Colon (tissue), 2 donors: Measurements from ENCODE around the gene NOLC1.
"Not testable (repeated sequence)": the region's sequence is repeated elsewhere in the genome, so short reads cannot be mapped to it uniquely, and the experiment has no call there.

Experiments
- FAIRE-seq: peaks from 2 replicates; lab custom pipeline; 2012; peaks lifted over from hg19 to GRCh38; lab: Jason Lieb, UNC
- donor health status: control.
- donor health status: control.

Gene NOLC1

DNA sequence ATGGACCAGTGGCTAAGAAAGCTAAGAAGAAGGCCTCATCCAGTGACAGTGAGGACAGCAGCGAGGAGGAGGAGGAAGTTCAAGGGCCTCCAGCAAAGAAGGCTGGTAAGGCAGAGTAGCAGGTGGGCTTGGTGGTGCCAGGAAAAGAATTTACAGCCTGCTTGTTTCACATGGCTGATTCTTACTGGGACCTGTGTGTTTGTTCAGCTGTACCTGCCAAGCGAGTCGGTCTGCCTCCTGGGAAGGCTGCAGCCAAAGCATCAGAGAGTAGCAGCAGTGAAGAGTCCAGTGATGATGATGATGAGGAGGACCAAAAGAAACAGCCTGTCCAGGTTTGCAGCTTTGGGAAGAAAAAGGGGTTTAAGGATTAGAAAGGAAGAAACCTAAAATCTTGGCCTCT is 5.0 kb downstream of the NOLC1 start:
- no peak for FAIRE-seq

DNA sequence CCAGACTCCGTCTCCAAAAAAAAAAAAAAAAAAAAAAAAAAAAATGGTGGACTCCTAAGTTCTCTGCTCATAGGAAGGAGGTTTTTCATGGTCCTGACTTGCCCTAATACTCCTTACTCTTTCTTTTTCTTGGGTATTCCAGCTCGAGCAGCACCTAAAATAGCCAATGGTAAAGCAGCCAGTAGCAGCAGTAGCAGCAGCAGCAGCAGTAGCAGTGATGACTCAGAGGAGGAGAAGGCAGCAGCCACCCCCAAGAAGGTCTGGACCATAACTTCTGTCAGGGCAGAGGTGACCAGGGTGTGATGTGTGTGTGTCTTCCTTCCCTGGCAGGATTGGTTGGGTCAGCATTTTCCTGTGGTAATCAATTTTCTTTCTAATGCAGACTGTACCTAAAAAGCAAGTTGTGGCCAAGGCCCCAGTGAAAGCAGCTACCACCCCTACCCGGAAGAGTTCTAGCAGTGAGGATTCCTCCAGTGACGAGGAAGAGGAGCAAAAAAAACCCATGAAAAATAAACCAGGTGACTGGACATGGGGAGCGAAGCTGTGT is 6.9 kb downstream of the NOLC1 start:
- FAIRE-seq = no peak

DNA sequence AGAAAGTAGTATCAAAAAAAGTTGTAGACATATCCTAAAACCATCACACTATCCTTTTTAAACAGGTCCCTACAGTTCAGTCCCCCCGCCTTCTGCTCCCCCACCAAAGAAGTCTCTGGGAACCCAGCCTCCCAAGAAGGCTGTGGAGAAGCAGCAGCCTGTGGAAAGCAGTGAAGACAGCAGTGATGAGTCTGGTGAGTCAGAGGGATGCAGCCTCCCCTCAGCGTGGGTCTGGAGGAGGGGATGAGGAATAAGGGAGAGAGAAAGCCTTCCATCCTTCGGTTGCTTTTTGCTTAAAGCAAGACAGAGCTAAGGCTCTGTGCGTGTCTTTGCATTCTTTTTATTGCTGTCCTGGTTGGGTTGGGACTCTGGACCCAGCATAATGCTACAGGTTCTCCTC is 7.6 kb downstream of the NOLC1 start:
- no peak for FAIRE-seq

DNA sequence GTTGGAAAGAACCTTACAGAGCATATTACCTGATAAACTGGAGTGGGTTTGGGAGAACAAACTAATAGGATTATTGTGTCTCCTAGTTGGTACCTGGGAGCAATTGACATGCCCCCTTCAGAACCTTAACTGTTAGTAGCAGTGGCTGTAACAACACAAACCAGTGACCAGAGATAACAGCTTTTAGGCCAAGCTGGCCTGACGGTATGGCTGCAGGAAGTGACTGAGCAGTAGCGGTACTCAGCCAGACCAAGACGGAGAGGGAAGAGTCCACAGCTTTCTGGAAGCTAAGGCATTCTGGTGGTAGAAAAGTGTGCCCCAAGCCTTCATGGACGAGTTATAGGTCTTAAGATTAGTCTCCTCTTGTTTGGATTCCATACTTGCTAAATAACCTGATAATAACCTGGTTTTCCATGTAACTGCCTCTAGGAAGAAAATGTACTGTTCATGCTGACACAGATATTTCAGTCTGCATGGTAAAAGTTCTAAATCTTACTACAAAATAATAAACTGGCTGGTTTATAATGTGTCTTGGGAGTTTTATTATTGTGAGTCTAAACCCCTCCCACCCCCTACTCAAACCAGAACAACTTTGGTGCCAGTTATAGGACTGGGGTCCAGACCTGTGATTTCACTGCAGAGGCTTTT is 11.3 kb downstream of the NOLC1 start:
- FAIRE-seq = no peak

DNA sequence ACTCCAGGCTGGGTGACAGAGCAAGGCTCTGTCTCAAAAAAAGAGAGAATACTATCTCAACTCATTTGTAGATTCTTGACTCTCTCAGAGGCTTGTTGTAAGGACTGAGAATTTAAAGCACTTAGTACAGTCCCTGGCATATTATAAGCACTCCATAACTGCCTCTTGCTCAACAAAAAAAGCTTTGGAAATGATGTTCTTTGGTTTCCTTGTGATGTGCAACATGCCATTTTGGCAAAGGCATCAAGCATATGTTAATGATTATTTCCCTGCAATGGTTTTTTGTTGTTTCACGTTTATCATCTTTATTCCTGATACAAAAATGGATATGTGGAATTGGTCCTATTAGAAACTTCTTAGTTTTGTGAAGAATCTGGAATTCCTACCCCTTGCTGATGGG is 15.7 kb downstream of the NOLC1 start:
- FAIRE-seq = no peak

DNA sequence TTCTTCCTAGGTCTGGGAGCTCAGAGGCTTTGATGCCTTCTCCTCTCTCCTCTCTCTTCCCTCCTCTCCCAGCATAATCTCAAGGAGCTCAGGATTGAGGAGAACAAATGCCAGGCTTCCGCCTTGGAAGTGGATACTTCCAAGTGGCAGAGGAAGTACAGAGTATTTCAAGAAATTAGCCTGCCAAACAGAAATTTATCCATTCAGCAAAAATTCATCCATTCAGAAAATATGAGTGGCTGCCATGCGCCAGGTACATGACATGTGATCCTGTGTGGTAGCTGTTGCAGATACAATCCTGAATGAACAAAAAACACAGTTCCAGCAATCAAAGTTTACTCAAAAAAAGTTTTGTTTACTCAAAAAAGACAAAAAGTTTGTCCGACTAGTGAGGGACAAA is 18.4 kb downstream of the NOLC1 start:
- no peak for FAIRE-seq

DNA sequence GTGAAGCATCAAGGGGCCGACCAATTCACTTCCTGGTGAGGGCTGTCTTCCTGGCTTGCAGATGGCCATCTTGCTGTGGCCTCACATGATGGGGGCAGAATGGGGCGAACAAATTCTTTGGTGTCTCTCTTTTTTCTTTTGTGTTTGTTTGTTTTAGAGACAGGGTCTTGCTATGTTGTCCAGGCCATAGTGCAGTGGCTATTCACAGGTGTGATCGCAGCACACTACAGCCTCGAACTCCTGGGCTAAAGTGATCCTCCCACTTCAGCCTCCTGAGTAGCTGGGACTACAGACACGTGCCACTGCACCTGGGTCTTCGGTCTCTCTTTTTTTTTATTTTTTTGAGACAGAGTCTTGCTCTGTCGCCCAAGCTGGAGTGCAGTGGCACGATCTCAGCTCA is 20.1 kb downstream of the NOLC1 start:
- FAIRE-seq = no peak

DNA sequence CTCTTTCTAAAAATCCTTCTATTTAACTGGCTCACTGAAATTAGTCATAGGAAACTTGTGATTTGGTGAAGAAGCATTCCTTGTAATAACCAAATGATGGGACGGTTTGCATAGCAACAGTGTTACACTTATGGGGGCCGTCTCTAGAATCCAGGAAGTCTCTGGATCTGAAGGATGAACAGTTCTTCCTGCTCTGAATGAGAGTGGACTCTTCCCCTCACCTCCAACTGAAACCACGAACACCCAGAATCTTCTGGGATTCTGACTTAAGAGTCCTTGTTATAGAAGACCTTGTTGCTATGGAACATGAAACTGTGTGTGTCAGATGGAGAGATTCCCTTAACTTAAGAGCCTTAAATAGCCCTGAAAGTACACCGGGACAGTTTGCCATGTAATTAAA is 23.2 kb downstream of the NOLC1 start:
- FAIRE-seq = no peak

DNA sequence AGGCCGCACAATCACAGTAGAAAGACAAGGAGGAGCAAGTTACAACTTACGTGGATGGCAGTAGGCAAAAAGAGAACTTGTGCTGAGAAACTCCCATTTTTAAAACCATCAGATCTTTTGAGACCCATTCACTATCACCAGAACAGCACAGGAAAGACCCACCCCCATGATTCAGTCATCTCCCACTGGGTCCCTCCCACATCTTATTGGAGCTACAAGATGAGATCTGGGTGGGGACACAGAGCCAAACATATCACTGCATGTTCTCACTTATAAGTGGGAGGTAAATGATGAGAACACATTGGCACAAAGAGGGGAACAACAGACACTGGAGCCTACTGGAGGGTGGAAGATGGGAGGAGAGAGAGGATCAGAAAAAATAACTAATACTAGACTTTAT is 32.4 kb downstream of the NOLC1 start:
- FAIRE-seq = no peak

DNA sequence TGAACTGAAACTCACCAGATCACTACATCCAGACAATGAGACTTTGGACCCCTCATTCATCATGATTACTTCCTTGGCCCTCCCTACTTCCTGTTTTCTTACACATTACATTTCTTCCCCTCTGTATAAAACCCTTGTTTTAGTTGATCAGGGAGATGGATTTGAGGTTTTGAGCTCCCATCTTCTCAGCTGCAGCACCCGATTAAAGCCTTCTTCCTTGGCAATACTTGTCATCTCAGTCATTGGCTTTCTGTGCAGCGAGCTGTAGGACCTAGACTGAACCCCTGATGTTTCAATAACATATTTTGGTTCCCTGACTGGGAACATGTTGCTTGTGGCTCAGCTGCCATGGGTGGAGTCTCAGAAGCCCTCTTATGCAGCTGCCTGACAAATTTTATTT is 33.1 kb downstream of the NOLC1 start:
- FAIRE-seq = no peak

DNA sequence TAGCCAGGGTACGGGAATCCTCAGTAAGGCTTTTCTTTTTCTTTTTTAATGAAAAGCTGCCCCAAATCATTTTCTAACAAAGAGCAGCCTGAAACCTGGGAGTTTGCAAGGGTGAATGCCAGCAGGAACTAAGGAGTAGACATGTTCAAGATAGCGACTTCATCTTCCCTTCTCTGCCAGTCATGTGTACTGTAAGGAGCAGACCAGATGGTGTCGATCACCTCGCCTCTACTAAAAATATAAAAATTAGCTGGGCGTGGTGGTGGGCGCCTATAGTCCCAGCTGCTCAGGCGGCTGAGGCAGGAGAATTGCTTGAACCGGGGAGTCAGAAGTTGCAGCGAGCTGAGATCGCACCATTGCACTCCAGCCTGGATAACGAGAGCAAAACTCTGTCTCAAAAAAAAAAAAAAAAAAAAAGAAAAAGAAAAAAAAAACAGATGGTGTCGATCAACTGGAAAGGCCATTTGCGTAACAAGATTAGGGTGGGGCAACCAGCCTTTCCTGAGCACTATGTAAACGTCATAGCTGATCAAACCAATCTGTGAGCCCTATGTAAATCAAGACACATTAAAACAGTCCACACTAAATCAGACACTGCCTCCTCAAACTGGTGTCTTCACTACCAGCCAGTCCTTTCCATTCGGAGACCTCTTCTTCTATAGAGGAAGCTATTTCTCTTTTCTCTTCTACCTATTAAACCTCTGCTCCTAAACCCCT is 33.8 kb downstream of the NOLC1 start:
- FAIRE-seq = no peak

DNA sequence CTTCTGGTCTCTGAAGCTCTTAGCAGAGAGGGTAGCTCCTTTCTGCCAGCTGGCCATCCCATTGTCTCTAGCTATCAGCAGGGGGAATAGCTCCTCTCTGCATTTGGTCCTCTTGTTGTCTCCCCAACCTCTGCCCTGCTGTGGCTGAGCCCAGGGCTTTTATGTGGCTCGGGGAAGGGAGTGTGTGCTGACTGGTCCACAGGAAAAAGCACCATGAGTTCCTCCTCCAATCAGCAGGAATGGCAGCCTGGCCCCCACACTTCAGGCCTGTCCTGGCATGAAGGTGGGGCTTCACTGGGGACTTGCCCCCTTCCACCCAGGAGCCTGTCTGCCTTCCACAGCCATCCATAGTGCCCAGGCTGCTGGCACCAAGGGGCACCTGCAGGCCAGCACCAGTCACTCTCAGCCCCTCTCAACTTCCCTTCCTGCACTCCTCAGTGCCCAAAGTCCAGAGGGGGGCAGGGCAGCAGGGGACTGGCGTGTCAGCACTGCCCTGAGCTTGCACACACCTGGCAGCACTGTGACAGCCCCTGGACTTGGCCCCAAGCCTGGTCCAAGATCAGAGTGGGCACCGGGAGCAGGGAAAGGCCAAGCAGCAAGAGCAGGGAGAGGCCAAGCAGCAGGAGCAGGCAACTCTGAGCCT is 36.2 kb downstream of the NOLC1 start:
- FAIRE-seq = no peak

DNA sequence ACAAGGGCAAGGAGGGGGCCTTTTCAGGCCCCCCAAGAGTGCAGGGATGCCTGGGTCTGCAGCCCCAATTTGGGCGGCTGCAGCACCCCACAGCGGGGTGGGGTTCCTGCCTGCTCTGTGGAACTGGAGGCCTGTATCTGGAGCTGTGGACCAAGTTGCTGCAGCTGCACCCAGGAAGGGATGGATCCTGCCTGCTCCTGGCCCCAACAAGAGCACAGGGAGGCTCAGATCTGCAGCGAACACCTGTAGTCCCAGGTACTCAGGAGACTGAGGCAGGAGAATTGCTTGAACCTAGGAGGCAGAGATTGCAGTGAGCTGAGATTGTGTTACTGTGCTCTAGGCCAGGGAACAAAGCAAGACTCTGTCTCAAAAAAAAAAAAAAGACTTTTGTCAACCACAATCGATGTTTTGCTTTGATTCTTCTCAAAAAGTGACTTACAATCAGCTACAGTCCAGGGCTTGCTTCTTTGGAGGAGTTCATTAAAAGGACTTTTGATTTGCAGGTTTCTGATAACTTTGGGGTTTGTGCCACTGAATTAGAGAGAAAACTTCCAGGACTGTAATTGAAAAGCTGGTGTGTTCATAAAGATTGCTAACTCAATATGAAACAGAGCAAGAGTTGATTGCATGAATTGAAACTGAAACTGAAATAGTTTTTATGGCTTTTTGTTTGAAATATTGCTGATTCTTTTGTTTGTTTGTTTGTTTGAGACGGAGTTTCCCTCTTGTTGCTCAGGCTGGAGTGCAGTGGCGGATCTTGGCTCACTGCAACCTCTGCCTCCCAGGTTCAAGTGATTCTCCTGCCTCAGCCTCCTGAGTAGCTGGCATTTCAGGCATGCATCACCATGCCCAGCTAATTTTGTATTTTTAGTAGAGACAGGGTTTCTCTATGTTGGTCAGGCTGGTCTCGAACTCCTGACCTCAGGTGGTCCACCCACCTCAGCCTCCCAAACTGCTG is 37.0 kb downstream of the NOLC1 start:
- FAIRE-seq = not testable (repeated sequence)

DNA sequence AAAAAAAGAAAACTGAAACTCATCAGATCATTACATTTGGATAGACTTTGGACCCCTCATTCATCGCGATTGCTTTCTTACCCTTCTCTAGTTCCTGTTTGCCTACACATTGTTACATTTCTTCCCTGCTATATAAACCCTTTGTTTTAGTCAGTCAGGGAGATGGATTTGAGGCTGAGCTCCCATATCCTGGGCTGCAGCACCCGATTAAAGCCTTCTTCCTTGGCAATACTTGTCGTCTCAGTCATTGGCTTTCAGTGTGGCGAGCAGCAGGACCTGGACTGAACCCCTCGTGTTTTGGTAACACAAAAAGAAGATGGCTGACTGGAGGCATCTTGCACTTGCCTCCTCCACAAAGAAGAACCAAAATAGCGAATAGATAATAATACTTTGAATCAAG is 39.8 kb downstream of the NOLC1 start:
- FAIRE-seq = no peak

DNA sequence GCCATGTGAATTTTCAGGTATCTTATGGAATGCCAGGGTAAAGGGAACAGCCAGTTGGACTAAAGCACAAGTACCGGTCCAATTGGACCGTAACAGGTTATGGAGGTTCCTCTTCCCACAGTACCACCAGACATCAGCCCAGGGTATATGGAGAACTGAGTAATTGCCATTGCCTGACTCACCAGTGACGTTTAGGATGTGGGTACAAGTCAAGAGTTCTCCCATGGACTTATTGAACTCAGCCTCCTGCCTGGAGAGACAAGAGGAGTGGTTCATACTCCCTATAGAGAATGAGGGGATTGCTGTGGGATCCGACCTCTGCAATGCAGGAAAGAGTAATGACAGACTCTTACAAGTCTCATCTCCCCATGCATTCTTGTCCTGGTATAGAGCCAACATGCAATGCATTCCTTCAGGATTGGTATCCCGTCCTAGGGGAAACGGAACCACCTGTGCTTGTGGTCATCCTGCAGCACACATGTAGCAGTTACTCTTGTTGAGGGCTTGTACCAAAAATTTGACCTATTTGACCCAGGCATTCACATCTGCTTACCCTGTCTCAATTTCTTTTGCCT is 43.2 kb downstream of the NOLC1 start:
- FAIRE-seq = no peak

DNA sequence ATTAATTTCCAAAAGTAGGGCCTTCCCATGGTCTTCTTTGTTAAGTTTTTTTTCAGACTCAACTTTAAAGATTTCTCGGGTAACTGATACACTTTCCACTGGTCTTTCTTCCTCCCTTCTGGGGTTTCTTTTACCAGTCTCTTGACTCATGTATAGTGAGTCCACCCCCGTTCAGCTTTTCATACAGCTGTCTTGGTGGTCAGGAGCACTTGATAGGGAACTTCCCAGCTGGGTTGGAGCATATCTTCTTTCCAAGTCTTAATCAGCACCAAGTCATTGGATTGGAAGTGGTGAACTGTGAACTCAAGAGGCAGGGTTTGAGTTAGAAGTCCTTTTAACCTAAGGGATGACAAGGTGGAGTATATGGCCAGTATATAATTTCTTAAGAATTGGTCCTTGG is 44.7 kb downstream of the NOLC1 start:
- FAIRE-seq = no peak

DNA sequence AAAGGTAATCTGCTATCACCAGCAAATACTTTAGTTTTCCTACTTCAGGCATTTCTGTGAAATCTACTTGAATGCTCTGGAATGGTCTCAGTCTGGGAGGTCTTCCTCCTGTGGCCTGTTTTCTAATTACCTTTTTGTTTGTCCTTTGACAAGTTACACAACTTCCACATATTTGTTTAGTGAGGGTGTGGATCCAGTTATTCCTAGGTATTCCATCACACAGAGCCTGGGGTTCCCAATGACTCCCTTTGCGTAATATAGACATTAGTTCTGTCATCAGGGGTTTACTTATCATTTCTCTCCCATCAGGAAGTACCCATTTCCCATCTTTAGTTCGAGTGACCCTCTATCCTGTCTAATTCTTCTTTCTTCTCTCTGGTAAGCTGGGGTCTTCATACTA is 45.8 kb downstream of the NOLC1 start:
- FAIRE-seq = no peak

DNA sequence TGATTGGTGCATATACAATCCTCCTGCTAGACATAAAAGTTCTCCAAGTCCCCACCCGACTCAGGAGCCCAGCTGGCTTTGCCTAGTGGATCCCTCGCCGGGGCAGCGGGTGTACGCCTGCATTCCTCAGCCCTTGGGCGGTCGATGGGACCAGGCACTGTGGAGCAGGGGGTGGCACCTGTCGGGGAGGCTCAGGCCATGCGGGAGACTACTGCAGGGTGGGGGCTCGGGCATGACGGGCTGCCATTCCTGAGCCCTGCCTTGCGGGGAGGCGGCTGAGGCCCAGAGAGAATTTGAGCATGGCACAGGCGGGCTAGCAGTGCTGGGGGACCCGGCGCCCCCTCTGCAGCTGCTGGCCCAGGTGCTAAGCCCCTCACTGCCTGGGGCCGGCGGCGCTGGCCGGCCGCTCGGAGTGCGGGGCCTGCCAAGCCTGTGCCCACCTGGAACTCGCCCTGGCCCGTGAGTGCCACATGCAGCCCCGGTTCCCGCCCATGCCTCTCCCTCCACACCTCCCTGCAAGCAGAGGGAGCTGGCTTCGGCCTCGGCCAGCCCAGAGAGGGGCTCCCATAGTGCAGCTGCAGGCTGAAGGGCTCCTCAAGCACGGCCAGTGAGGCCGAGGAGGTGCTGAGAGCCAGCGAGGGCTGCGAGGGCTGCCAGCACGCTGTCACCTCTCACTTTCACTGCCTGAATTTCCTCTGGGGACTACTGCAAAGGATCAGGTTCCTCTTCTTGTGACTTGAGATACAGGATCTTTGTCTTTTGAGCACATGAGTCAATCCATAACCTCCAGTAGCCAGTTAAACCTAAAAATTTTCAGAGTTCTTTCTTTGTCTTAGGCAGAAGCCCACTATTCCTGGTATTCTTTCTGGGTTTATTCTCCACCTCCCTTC is 48.8 kb downstream of the NOLC1 start:
- no peak for FAIRE-seq

DNA sequence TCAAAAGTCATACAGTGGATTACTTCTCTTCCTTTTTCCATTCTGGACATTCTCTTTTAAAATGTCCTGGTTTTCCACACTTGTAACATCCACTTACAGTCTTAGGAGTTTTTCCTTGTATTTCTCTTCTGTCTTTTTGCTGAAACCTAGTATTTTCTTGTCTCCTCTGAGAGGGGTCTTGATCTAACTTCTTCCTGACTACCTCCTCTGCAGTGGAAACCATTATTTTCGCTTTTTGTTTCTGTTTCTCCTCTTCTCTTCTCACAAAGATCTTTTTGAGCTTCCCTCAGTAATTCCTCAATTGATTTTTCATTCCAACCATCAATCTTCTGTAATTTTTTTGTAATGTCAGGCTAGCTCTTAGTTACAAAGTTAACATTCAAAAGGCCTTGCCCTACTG is 50.2 kb downstream of the NOLC1 start:
- FAIRE-seq = no peak

DNA sequence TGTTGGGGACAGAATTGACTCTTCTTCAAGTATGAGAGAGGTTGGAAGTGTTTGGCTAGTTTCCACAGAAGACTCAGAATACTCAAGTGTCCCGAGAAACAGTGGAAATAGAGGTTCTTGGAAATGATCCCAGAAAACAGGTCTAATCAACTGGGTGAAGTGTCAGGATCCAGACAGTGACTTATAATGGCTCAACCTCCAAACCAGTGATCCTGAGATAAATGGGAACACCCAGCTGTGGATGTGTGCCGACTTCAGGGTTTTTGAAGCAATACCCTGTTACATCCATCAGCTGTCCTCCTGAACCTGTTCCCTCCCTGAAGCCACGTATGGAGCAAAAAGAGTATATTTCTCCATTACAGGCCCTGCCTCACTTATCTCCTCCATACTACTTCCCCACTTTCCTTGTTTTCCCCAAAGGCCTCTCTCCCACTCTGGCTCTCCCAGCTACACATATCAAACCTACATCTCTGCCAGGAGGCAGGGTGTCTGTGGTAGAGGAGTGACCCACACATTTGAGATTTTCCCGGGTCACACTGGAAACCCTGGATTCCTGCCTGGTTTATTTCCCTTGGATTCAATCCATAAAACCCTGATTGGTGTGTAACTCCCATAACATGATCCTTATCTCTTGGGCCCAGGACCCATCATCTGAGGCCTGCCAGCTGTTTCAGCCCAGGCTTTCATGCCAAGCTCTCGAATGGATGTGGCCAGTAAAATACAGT is 56.3 kb downstream of the NOLC1 start:
- no peak for FAIRE-seq
